K562 (cell line): ENCODE results near the gene DYNC1I1. TPM values are rescaled to one million over a fixed set of nuclear protein-coding genes. Genes with fewer than 3 reads are reported as not detected.

ENCODE experiments used
- ATAC-seq: fragments of 200-7000 bp; cut with Tn5 transposase; 3 replicates; pipeline ENCODE4 v1.9.1; 2020; ENCODE audit warnings: moderate library complexity
- BruUV-seq: library from RNA; stranded (reverse); fragments of 400-500 nt; replicated peaks from 2 replicates; lab custom pipeline; 2021; lab: Mats Ljungman, UMichigan
- CTCF ChIA-PET: fragments of 300-600 bp; formaldehyde crosslinking; extraction: SDS; loops from one replicate; lab custom pipeline; 2021; ENCODE audit warnings: low intra/inter-chr PET ratio; lab: Yijun Ruan, JAX
- POLR2A ChIA-PET: fragments of 300-600, 350-650 bp; sonication (Branson Sonifier 250); formaldehyde crosslinking; extraction: SDS; loops from one replicate; lab custom pipeline; 2021; ENCODE audit warnings: antibody characterized with exemption, inconsistent platforms; lab: Yijun Ruan, JAX
- DNase-seq, 4 experiments: peaks; one replicate each; pipeline versions ENCODE4 v3.0.0 to v3.0.0-alpha.2; 2011 to 2018; ENCODE audit warnings: low spot score in 3 of 4, mixed read lengths in 3 of 4; ENCODE audit errors: extremely low read depth in 1 of 4
- FAIRE-seq: peaks from 2 replicates; lab custom pipeline; 2011; peaks lifted over from hg19 to GRCh38; lab: Jason Lieb, UNC
- H2AFZ ChIP-seq: 2 replicates; pipeline ENCODE4 v1.6.0; 2011; ENCODE audit warnings: low read depth, low read length, control low read depth, inconsistent platforms
- H3K27ac ChIP-seq: fragments of 200-600 bp; 3 replicates; pipeline ENCODE4 v1.8.0; 2011; ENCODE audit warnings: low read depth, mild to moderate bottlenecking, control low read depth, inconsistent platforms, low read length, moderate library complexity, mixed read lengths; ENCODE audit errors: extremely low read depth
- H3K27me3 ChIP-seq, 2 experiments: fragments of 300-600 bp in 1 of 2; 2 replicates in 1 of 2; 3 replicates in 1 of 2; pipeline versions ENCODE4 v1.6.0 to v1.8.0; 2011; ENCODE audit warnings: inconsistent platforms in 2 of 2, low read length in 2 of 2, mild to moderate bottlenecking in 1 of 2, mixed read lengths in 1 of 2, moderate library complexity in 1 of 2; ENCODE audit not compliant: control insufficient read depth in 2 of 2, insufficient read depth in 2 of 2
- H3K36me3 ChIP-seq: fragments of 300-600 bp; 3 replicates; pipeline ENCODE4 v1.8.0; 2011; ENCODE audit warnings: mild to moderate bottlenecking, low read length, inconsistent platforms; ENCODE audit not compliant: control insufficient read depth, insufficient read depth
- H3K4me1 ChIP-seq, 2 experiments: fragments of 200-600 bp in 1 of 2; replicated peaks in 1 of 2; 2 replicates in 1 of 2; 3 replicates in 1 of 2; pipeline versions ENCODE4 v1.5.1 to v1.8.0; 2011; ENCODE audit warnings: inconsistent platforms in 2 of 2, low read length in 2 of 2, mild to moderate bottlenecking in 1 of 2, mixed read lengths in 1 of 2, moderate library complexity in 1 of 2; ENCODE audit not compliant: control insufficient read depth in 2 of 2, insufficient read depth in 2 of 2
- H3K4me2 ChIP-seq: 2 replicates; pipeline ENCODE4 v1.6.1; 2011; ENCODE audit warnings: low read length, control low read depth, inconsistent platforms, mixed read lengths; ENCODE audit not compliant: insufficient read depth
- H3K4me3 ChIP-seq: fragments of 200-600 bp; sonication (generic), shearing (Covaris generic); 2 replicates; pipeline ENCODE4 v1.5.1; 2016; ENCODE audit warnings: control low read depth, inconsistent platforms
- H3K79me2 ChIP-seq: fragments of 200-600 bp; 3 replicates; pipeline ENCODE4 v1.8.0; 2011; ENCODE audit warnings: low read length, inconsistent platforms; ENCODE audit not compliant: control insufficient read depth, insufficient read depth
- H3K9ac ChIP-seq, 2 experiments: 2 replicates each; pipeline versions ENCODE4 v1.6.0 to v1.6.1; 2011; ENCODE audit warnings: low read depth in 2 of 2, low read length in 2 of 2, control low read depth in 1 of 2, inconsistent platforms in 1 of 2, mild to moderate bottlenecking in 1 of 2, mixed read lengths in 1 of 2; ENCODE audit not compliant: insufficient read depth in 1 of 2
- H3K9me1 ChIP-seq: one replicate; pipeline ENCODE4 v1.6.0; 2011; ENCODE audit warnings: inconsistent platforms, mild to moderate bottlenecking, low read length, moderate library complexity; ENCODE audit not compliant: control insufficient read depth, insufficient read depth
- H3K9me3 ChIP-seq: replicated peaks from 2 replicates; pipeline ENCODE4 v1.5.1; 2011; ENCODE audit warnings: low read depth, low read length, inconsistent platforms; ENCODE audit not compliant: control insufficient read depth, insufficient read depth
- H4K20me1 ChIP-seq: replicated peaks from 2 replicates; pipeline ENCODE4 v1.6.1; 2011; ENCODE audit warnings: low read length, inconsistent platforms, mixed read lengths; ENCODE audit not compliant: control insufficient read depth, insufficient read depth
- BRCA1 ChIP-seq, 2 experiments: fragments of 450-650 bp in 1 of 2; sonication (generic) in 1 of 2; formaldehyde crosslinking in 1 of 2; IDR thresholded peaks; 2 replicates each; pipeline versions ENCODE4 v1.5.0 to v1.6.1; 2017 to 2020; ENCODE audit warnings: mild to moderate bottlenecking in 1 of 2, missing genetic modification reagents in 1 of 2
- ESRRA ChIP-seq: fragments of 450-650 bp; IDR thresholded peaks from 2 replicates; pipeline ENCODE4 v1.6.1; 2014; ENCODE audit warnings: low read depth, mild to moderate bottlenecking, moderate library complexity, borderline replicate concordance
- KDM2B ChIP-seq: fragments of 250-450 bp; sonication (Bioruptor Pico); IDR thresholded peaks from 2 replicates; pipeline ENCODE4 v1.8.0; 2021; ENCODE audit warnings: mild to moderate bottlenecking, moderate library complexity
- KLF16 ChIP-seq: IDR thresholded peaks from 2 replicates; pipeline ENCODE4 v1.6.1; 2016; ENCODE audit warnings: antibody characterized with exemption
- NONO ChIP-seq, 2 experiments: fragments of 200-400 bp in 1 of 2; fragments of 450-650 bp in 1 of 2; formaldehyde crosslinking in 1 of 2; IDR thresholded peaks; 2 replicates each; pipeline ENCODE4 v1.6.1; 2017; ENCODE audit warnings: low read depth in 2 of 2, mild to moderate bottlenecking in 2 of 2, moderate library complexity in 2 of 2, low read length in 1 of 2
- POLR2AphosphoS2 ChIP-seq: IDR thresholded peaks from 2 replicates; pipeline ENCODE4 v1.6.1; 2012; ENCODE audit warnings: low read length, improper control_type of control experiment
- PPARD ChIP-seq: fragments of 250-450 bp; sonication (Bioruptor Pico); IDR thresholded peaks from 2 replicates; pipeline ENCODE4 v1.8.0; 2022; ENCODE audit warnings: inconsistent platforms, mild to moderate bottlenecking, moderate library complexity
- PURB ChIP-seq: sonication (generic); formaldehyde crosslinking; IDR thresholded peaks from 2 replicates; pipeline ENCODE4 v1.9.0; 2021; ENCODE audit warnings: low read depth, mild to moderate bottlenecking, missing genetic modification reagents
- TEAD1 ChIP-seq, 2 experiments: fragments of 450-650 bp in 1 of 2; sonication (generic) in 1 of 2; formaldehyde crosslinking; IDR thresholded peaks; 2 replicates each; pipeline versions ENCODE4 v1.4.0 to v1.8.0; 2020 to 2022; ENCODE audit warnings: mild to moderate bottlenecking in 2 of 2, missing genetic modification reagents in 1 of 2
- XRCC3 ChIP-seq: fragments of 450-650 bp; IDR thresholded peaks from 2 replicates; pipeline ENCODE4 v1.6.1; 2017; ENCODE audit warnings: mild to moderate bottlenecking, moderate library complexity
- ZC3H4 ChIP-seq: sonication (generic); formaldehyde crosslinking; IDR thresholded peaks from 2 replicates; pipeline ENCODE4 v1.9.0; 2021; ENCODE audit warnings: missing genetic modification reagents, borderline replicate concordance
- ZNF76 ChIP-seq: fragments of 250-450 bp; sonication (Bioruptor Pico); IDR thresholded peaks from 2 replicates; pipeline ENCODE4 v1.4.0; 2020; ENCODE audit warnings: mild to moderate bottlenecking, moderate library complexity, borderline replicate concordance
- WGBS: fragments of 100-300 bp; shearing (Covaris generic); methylation state at CpG from one replicate; pipeline ENCODE4 v1.1.6; 2016; ENCODE audit warnings: low coverage, mixed read lengths; ENCODE audit not compliant: insufficient coverage; ENCODE audit errors: missing lambda C conversion rate; 5-methylcytosine and 5-hydroxymethylcytosine counted together
- in situ Hi-C: fragments of 300-500 bp; cut with MboI; formaldehyde crosslinking; loops from 4 replicates; pipeline ENCODE4 v1.15.0; 2018; ENCODE audit warnings: inconsistent platforms, mixed read lengths
- intact Hi-C: fragments of 100-400 bp; cut with micrococcal nuclease; formaldehyde crosslinking; loops from 2 replicates; pipeline ENCODE4 v1.14.2; 2022
- polyA plus RNA-seq, 8 experiments: library from polyadenylated mRNA; depleted of rRNA in 4 of 8; stranded (reverse) in 5 of 8; unstranded in 3 of 8; fragments of >200 nt; fragmentation: Nextera tagmentation in 2 of 8; fragmentation: Illumina TruSeq in 1 of 8; extraction: Ambion mirVana in 2 of 8; extraction: Trizol in 1 of 8; gene quantifications; 2 replicates each; pipeline versions ENCODE4 v1.2.1 to v1.2.3, GENCODE V29; 2011 to 2014; ENCODE audit warnings: inconsistent platforms in 1 of 8, missing spikeins in 1 of 8
- total RNA-seq, 7 experiments: library from RNA; depleted of rRNA in 6 of 7; stranded (reverse); fragments of >200 nt in 6 of 7; fragmentation: Illumina TruSeq in 2 of 7; extraction: Trizol in 2 of 7; gene quantifications; 2 replicates each; pipeline versions ENCODE4 v1.2.1 to v1.2.3, GENCODE V29; 2011 to 2021; ENCODE audit warnings: low replicate concordance in 1 of 7
- TF ChIP-seq, protein P1 (sequence below): IDR thresholded peaks from 2 replicates; pipeline ENCODE4 v1.6.1; 2014; ENCODE audit warnings: antibody characterized with exemption
- TF ChIP-seq, protein P2 (sequence below): IDR thresholded peaks from 2 replicates; pipeline ENCODE4 v1.6.1; 2016; ENCODE audit warnings: missing genetic modification characterization, missing compliant biosample characterization

Gene DYNC1I1
- total and polyA plus RNA-seq, 9 of the 15 experiments (the other 6 are each of a cell fraction or from before 2014, with no cell fraction given) = 0.22 to 1.5 (median 0.44) TPM

DNA sequence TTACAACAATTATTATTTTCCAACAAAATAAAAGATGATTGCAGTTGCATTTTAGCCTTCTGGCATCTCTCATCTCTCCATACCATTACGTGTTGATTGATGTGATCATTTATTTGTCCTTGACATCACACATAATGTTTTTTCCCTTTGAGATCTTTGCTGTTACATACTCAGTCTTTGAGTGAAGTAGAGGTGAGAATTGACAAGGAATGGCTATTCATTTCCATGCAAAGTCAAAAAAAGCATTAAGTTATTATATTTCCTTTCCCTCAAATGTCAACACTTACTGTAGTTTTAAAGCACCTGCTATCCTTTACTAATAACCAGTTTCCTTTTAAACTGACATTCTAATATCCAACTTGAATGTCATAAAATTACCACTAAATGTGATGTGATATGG, 33.6 kb downstream of the DYNC1I1 start:
- H4K20me1 ChIP-seq = no peaks in the 10 kb centered on the region
- H3K27ac ChIP-seq = no peak overlapping the region
- ChIA-PET CTCF (no interaction called here), POLR2A (no interaction called here)
- H3K9me1 ChIP-seq = no peaks in the 10 kb centered on the region
- H2AFZ ChIP-seq = no peak overlapping the region
- ATAC-seq (no peak), FAIRE-seq (no peak)
- BruUV-seq = no TSS peak
- no peak overlapping the region for H3K4me3 ChIP-seq
- no peak overlapping the region for H3K9ac ChIP-seq
- in situ Hi-C loops = no loop called here
- H3K79me2 ChIP-seq = no peaks in the 10 kb centered on the region
- TF ChIP-seq BRCA1 (IDR thresholded peaks at IDR 0.05) (no peak), BRCA1 (CRISPR knock-in tag; IDR thresholded peaks at IDR 0.05) (no peak), NONO (IDR thresholded peaks at IDR 0.05; ENCODE audit: low read depth in 2 of 2, low read length in 1 of 2) (no peak), ZNF76 (CRISPR knock-in tag) (no peak), POLR2AphosphoS2 (no peak), KDM2B (CRISPR knock-in tag) (no peak), TEAD1 (CRISPR knock-in tag; IDR thresholded peaks at IDR 0.05) (no peak), PPARD (CRISPR knock-in tag) (no peak), ESRRA (no peak), ZC3H4 (CRISPR knock-in tag) (no peak), PURB (no peak), XRCC3 (no peak), KLF16 (no peak)
- TF ChIP-seq, protein P1, sequence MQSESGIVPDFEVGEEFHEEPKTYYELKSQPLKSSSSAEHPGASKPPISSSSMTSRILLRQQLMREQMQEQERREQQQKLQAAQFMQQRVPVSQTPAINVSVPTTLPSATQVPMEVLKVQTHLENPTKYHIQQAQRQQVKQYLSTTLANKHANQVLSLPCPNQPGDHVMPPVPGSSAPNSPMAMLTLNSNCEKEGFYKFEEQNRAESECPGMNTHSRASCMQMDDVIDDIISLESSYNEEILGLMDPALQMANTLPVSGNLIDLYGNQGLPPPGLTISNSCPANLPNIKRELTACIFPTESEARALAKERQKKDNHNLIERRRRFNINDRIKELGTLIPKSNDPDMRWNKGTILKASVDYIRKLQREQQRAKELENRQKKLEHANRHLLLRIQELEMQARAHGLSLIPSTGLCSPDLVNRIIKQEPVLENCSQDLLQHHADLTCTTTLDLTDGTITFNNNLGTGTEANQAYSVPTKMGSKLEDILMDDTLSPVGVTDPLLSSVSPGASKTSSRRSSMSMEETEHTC = no peak
- TF ChIP-seq, protein P2, sequence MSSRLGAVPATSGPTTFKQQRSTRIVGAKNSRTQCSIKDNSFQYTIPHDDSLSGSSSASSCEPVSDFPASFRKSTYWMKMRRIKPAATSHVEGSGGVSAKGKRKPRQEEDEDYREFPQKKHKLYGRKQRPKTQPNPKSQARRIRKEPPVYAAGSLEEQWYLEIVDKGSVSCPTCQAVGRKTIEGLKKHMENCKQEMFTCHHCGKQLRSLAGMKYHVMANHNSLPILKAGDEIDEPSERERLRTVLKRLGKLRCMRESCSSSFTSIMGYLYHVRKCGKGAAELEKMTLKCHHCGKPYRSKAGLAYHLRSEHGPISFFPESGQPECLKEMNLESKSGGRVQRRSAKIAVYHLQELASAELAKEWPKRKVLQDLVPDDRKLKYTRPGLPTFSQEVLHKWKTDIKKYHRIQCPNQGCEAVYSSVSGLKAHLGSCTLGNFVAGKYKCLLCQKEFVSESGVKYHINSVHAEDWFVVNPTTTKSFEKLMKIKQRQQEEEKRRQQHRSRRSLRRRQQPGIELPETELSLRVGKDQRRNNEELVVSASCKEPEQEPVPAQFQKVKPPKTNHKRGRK (tag) = no peak
- TF ChIP-seq, all 486 proteins: peak for 0
- H3K27me3 ChIP-seq = 0 out of 5 replicates have a peak, but pooled peaks cover 0 to 2% of the 10 kb centered on the region in 2 experiments
- no peak overlapping the region for H3K4me2 ChIP-seq
- intact Hi-C loops = no loop called here
- no peaks in the 10 kb centered on the region for H3K36me3 ChIP-seq
- 0% methylated on average over 1 of the region's 1 CpG for WGBS
- no peaks in the 10 kb centered on the region for H3K9me3 ChIP-seq
- H3K4me1 ChIP-seq = no peaks in the 10 kb centered on the region
- no peak for DNase-seq
